Parathyroid adenoma (tissue), 2 donors: ENCODE measurements around the gene METTL15.

Experiments
- H2AFZ ChIP-seq: fragments of 300-600 bp; sonication (generic); one replicate; pipeline ENCODE4 v1.7.0; 2017; ENCODE audit warnings: antibody characterized with exemption, mild to moderate bottlenecking
- H3K27ac ChIP-seq: fragments of 300-600 bp; sonication (generic); one replicate; pipeline ENCODE4 v1.7.0; 2017
- H3K27me3 ChIP-seq: fragments of 300-600 bp; sonication (generic); one replicate; pipeline ENCODE4 v1.7.0; 2017; ENCODE audit warnings: low read length; ENCODE audit not compliant: control insufficient read depth, insufficient read depth
- H3K36me3 ChIP-seq: fragments of 300-600 bp; sonication (generic); one replicate; pipeline ENCODE4 v1.7.0; 2017; ENCODE audit warnings: low read length; ENCODE audit not compliant: control insufficient read depth, insufficient read depth
- H3K4me1 ChIP-seq: fragments of 300-600 bp; sonication (generic); one replicate; pipeline ENCODE4 v1.7.0; 2017; ENCODE audit warnings: control low read depth
- H3K4me2 ChIP-seq: fragments of 300-600 bp; sonication (generic); one replicate; pipeline ENCODE4 v1.7.0; 2017; ENCODE audit warnings: low read length
- H3K4me3 ChIP-seq: fragments of 300-600 bp; sonication (generic); one replicate; pipeline ENCODE4 v1.7.0; 2017; ENCODE audit warnings: low read depth, low read length
- H3K79me2 ChIP-seq: fragments of 300-600 bp; sonication (generic); one replicate; pipeline ENCODE4 v1.7.0; 2017; ENCODE audit warnings: control low read depth
- H3K9ac ChIP-seq: fragments of 300-600 bp; sonication (generic); one replicate; pipeline ENCODE4 v1.7.0; 2017; ENCODE audit warnings: mild to moderate bottlenecking
- H3K9me3 ChIP-seq: fragments of 300-600 bp; sonication (generic); one replicate; pipeline ENCODE4 v1.7.0; 2017; ENCODE audit warnings: low read length; ENCODE audit not compliant: control insufficient read depth
- TF ChIP-seq, protein P1 (sequence below): fragments of 300-600 bp; sonication (generic); IDR thresholded peaks from one replicate; pipeline ENCODE4 v1.7.0; 2017; ENCODE audit warnings: antibody characterized with exemption, mild to moderate bottlenecking
- donor health status: primary hyperparathyroidism.

METTL15 gene

DNA sequence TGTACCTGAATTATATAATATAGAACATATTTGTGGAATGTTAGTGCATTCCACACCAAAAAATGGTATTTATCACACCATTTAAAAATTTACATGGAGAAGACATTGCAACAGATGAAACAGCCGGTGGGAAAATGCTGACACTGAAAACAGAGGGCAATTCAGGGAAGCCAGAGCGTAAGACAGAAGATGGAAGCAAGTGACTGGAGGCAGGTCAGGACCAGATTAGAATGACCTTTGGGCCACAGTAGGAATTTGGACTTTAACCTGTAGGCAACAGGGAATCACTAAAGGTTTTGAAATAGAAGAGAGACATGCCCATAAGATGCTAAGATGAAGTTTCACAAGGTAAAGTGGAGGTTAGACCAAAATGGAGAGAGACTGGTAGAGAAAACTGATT is 60.5 kb downstream of the METTL15 start:
- H3K9ac ChIP-seq, result no peak overlapping the region
- no peaks in the 10 kb centered on the region for H3K27me3 ChIP-seq
- no peak overlapping the region for H3K4me2 ChIP-seq
- H3K9me3 ChIP-seq, result no peaks in the 10 kb centered on the region
- H2AFZ ChIP-seq, result no peak overlapping the region
- H3K36me3 ChIP-seq, result no peaks in the 10 kb centered on the region
- H3K4me3 ChIP-seq, result no peak overlapping the region
- no peaks in the 10 kb centered on the region for H3K4me1 ChIP-seq
- TF ChIP-seq, protein P1, sequence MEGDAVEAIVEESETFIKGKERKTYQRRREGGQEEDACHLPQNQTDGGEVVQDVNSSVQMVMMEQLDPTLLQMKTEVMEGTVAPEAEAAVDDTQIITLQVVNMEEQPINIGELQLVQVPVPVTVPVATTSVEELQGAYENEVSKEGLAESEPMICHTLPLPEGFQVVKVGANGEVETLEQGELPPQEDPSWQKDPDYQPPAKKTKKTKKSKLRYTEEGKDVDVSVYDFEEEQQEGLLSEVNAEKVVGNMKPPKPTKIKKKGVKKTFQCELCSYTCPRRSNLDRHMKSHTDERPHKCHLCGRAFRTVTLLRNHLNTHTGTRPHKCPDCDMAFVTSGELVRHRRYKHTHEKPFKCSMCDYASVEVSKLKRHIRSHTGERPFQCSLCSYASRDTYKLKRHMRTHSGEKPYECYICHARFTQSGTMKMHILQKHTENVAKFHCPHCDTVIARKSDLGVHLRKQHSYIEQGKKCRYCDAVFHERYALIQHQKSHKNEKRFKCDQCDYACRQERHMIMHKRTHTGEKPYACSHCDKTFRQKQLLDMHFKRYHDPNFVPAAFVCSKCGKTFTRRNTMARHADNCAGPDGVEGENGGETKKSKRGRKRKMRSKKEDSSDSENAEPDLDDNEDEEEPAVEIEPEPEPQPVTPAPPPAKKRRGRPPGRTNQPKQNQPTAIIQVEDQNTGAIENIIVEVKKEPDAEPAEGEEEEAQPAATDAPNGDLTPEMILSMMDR, result no peak
- no peak overlapping the region for H3K27ac ChIP-seq
- H3K79me2 ChIP-seq, result no peaks in the 10 kb centered on the region

DNA sequence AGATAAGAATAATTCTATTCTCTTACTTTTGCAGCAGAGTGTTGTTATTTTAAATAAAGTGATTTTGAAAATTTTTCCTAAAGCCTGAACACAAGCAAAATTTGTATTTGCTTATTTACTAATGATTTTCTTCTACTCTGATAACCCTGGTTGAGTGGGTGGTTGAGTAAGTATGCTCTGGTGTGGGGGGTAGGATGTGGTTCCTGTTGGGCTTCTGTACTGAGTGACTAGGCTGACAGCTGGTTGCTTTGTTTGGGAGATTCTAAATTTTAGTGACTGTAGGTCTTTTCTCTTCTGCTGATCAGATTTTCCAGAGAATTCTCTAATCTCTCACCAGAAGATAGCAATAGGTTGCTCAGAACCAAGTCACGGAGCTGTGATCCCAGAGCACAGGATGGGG is 61.6 kb downstream of the METTL15 start:
- TF ChIP-seq, protein P1, result no peak
- no peak overlapping the region for H3K4me3 ChIP-seq
- H3K4me2 ChIP-seq, result no peak overlapping the region
- H3K9ac ChIP-seq, result no peak overlapping the region
- H3K4me1 ChIP-seq, result no peaks in the 10 kb centered on the region
- no peaks in the 10 kb centered on the region for H3K9me3 ChIP-seq
- no peaks in the 10 kb centered on the region for H3K27me3 ChIP-seq
- H3K27ac ChIP-seq, result no peak overlapping the region
- no peak overlapping the region for H2AFZ ChIP-seq
- no peaks in the 10 kb centered on the region for H3K79me2 ChIP-seq
- no peaks in the 10 kb centered on the region for H3K36me3 ChIP-seq

DNA sequence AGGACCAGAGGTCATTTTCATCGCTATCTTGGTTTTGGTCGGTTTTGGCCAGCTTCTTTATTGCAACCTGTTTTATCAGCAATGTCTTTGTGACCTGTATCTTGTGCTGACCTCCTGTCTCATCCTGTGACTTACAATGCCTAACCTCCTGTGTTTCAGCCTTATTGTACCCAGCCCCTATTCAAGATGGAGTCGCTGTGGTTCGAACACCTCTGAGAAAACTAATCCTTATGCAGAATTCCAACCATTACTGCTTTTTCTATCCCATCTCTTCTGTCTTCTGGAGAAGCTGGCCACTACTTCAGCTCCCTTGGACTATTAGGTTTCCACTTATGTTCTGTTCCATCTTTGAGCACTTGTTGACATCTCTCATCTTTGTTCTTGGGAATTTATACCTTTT is 62.6 kb downstream of the METTL15 start:
- H3K27ac ChIP-seq, result no peak overlapping the region
- no peaks in the 10 kb centered on the region for H3K9me3 ChIP-seq
- no peak overlapping the region for H3K4me2 ChIP-seq
- H3K4me1 ChIP-seq, result no peaks in the 10 kb centered on the region
- no peaks in the 10 kb centered on the region for H3K27me3 ChIP-seq
- TF ChIP-seq, protein P1, result no peak
- no peaks in the 10 kb centered on the region for H3K36me3 ChIP-seq
- H3K79me2 ChIP-seq, result no peaks in the 10 kb centered on the region
- no peak overlapping the region for H2AFZ ChIP-seq
- H3K9ac ChIP-seq, result no peak overlapping the region
- H3K4me3 ChIP-seq, result no peak overlapping the region

DNA sequence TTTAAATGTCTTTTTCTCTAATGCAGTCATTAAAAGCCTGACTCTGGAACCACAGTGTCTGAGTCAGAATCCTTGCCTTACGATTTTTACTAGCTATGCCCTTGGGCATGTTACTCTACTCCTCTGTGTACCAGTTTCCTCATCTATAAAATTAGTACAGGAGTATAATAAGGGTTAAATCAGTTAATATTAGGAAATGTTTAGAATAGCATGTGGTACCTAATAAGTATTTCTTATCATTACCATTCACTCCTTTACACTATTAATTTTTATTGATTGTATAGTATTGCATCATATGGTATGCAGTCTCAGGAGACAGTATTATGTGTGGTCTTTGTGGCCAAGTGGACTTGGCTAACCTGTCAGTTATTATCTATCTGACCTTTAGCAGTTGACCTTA is 68.2 kb downstream of the METTL15 start:
- Histone ChIP-seq H3K4me2 (no peak overlapping the region), H3K9me3 (no peaks in the 10 kb centered on the region), H3K27me3 (no peaks in the 10 kb centered on the region), H3K4me3 (no peak overlapping the region), H3K9ac (no peak overlapping the region), H3K36me3 (no peaks in the 10 kb centered on the region), H2AFZ (no peak overlapping the region), H3K79me2 (no peaks in the 10 kb centered on the region), H3K4me1 (no peaks in the 10 kb centered on the region), H3K27ac (no peak overlapping the region)
- TF ChIP-seq, protein P1, result no peak

DNA sequence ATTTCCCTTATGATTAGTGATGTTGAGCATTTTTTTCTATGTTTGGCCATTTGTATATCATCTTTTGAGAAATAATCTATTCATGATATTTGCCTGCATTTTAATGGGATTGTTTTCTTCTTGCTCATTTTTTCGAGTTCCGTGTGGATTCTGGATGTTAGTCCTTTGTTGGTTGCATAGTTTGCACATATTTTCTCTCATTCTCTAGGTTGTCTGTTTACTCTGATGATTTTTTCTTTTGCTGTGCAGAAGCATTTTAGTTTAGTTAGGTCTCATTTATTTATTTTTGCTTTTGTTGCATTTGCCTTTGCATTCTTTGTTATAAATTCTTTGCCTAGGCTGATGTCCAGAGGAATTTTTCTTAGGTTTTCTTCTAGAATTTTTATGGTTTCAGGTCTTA is 87.3 kb downstream of the METTL15 start:
- Histone ChIP-seq H3K9ac (no peak overlapping the region), H2AFZ (no peak overlapping the region)
- TF ChIP-seq, protein P1, result no peak

More for the DNA sequence above, 87.3 kb downstream of the METTL15 start:
- no peaks in the 10 kb centered on the region for H3K79me2 ChIP-seq
- H3K4me1 ChIP-seq, result no peaks in the 10 kb centered on the region
- no peak overlapping the region for H3K4me2 ChIP-seq
- H3K4me3 ChIP-seq, result no peak overlapping the region
- no peaks in the 10 kb centered on the region for H3K27me3 ChIP-seq
- H3K36me3 ChIP-seq, result no peaks in the 10 kb centered on the region
- H3K9me3 ChIP-seq, result no peaks in the 10 kb centered on the region
- no peak overlapping the region for H3K27ac ChIP-seq
